Mesothelial cell of epicardium (in vitro differentiated cells): ENCODE results near the gene TMEM181. TPM values are rescaled to one million over a fixed set of nuclear protein-coding genes. Genes with fewer than 3 reads are reported as not detected.

Source experiments
- DNase-seq, 2 experiments: peaks; one replicate each; pipeline ENCODE4 v3.0.0; 2021; ENCODE audit warnings: low spot score in 2 of 2; ENCODE audit not compliant: unreplicated experiment in 2 of 2
- H3K27ac Mint-ChIP-seq: 2 replicates; pipeline ENCODE4 v1.8.0; 2021; ENCODE audit warnings: mixed read lengths
- H3K27me3 Mint-ChIP-seq: 2 replicates; pipeline ENCODE4 v1.8.0; 2021; ENCODE audit warnings: low read depth, mixed read lengths
- H3K36me3 Mint-ChIP-seq: 2 replicates; pipeline ENCODE4 v1.8.0; 2021; ENCODE audit warnings: mixed read lengths
- H3K4me1 Mint-ChIP-seq: 2 replicates; pipeline ENCODE4 v1.8.0; 2021; ENCODE audit warnings: mixed read lengths
- H3K4me3 Mint-ChIP-seq: 2 replicates; pipeline ENCODE4 v1.8.0; 2021; ENCODE audit warnings: mild to moderate bottlenecking, moderate library complexity, mixed read lengths
- H3K9me3 Mint-ChIP-seq: 2 replicates; pipeline ENCODE4 v1.8.0; 2021; ENCODE audit warnings: mixed read lengths
- total RNA-seq: library from RNA; stranded (reverse); gene quantifications from 3 replicates; pipeline ENCODE4 v1.2.1, GENCODE V29; 2021
- TF ChIP-seq, protein P1 (sequence below): fragments of 200-600 bp; sonication (generic); IDR thresholded peaks from one replicate; pipeline ENCODE4 v1.5.0; 2021; ENCODE audit warnings: antibody characterized with exemption; ENCODE audit not compliant: unreplicated experiment

TMEM181 gene
- total RNA-seq, 1 donor from 2014 or later, result 23.8 TPM

DNA sequence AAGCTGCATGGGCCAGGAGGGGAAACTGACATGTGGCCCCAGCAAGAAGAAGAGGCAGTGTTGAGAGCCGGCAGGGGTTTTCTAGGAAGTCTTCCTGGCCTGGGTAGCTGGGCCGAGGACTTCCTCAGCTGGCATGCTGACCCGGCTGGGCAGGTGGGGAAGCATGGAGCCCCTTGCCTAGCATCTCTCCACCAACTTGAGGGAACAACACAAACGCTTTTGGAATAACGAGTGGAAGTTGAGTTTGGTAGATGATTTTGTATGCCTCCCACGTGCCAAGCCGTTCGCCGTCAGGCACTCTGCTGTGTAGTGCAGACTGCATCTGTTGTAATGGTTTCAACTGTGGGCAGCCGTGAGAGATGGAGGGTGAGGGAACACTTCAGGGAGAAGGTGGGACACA, 7.3 kb downstream of the TMEM181 start:
- no peaks in the 10 kb centered on the region for H3K27me3 Mint-ChIP-seq
- peaks cover 4% of the 10 kb centered on the region for H3K4me1 Mint-ChIP-seq
- no peaks in the 10 kb centered on the region for H3K9me3 Mint-ChIP-seq
- H3K4me3 Mint-ChIP-seq, result no peak overlapping the region
- TF ChIP-seq, protein P1, sequence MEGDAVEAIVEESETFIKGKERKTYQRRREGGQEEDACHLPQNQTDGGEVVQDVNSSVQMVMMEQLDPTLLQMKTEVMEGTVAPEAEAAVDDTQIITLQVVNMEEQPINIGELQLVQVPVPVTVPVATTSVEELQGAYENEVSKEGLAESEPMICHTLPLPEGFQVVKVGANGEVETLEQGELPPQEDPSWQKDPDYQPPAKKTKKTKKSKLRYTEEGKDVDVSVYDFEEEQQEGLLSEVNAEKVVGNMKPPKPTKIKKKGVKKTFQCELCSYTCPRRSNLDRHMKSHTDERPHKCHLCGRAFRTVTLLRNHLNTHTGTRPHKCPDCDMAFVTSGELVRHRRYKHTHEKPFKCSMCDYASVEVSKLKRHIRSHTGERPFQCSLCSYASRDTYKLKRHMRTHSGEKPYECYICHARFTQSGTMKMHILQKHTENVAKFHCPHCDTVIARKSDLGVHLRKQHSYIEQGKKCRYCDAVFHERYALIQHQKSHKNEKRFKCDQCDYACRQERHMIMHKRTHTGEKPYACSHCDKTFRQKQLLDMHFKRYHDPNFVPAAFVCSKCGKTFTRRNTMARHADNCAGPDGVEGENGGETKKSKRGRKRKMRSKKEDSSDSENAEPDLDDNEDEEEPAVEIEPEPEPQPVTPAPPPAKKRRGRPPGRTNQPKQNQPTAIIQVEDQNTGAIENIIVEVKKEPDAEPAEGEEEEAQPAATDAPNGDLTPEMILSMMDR, result no peak
- no peak overlapping the region for H3K27ac Mint-ChIP-seq
- H3K36me3 Mint-ChIP-seq, result no peaks in the 10 kb centered on the region
- no peak for DNase-seq

DNA sequence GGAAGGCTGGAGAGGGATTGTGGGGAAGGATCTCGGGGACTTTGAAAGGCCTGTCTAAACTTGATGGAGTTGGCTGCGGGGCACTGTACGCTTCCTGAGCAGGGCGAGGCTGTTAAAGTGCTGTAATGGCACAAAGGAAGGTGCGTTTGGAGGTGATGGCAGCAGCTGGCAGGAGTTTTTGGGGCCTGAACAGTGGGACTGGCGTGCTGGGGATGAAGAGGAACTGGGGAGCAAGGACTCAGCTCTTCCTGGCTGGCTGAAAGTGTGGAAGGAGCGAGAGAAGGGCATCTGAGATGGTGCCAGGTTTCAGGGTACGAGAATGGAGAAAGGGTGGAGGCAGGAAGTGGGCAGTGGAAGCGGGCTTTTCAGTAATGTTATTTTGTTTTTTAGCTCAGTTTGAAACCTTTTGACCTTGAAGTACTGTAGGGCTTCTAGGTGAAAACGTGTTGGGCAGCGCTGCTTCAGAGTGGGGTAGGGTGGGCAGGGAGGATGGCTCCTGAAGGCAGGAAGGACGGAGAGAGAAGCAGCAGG, 8.0 kb downstream of the TMEM181 start:
- DNase-seq, result no peak
- TF ChIP-seq, protein P1, result no peak

DNA sequence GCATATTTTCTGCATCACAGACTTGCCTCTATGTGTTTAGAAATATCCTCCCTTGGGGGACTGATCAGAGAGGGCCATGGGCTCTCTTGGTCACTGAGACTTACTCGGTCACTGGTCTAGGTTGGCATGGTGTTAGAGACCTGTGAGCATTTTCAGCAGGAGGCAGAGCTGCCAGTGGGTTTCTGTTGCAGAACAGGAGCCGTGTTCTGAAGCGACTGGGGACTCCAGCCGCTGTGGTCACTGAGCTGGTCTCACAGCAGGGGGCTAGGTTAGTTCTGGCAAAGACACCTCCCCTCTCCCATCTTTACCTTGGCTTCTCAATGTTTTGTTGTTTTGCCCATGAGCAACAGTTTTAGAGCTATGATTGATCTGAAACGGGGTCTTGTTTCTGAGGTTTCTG, 8.7 kb downstream of the TMEM181 start:
- TF ChIP-seq, protein P1, result no peak
- H3K9me3 Mint-ChIP-seq, result no peaks in the 10 kb centered on the region
- H3K36me3 Mint-ChIP-seq, result peaks cover 5% of the 10 kb centered on the region
- H3K4me3 Mint-ChIP-seq, result no peak overlapping the region
- H3K27me3 Mint-ChIP-seq, result no peaks in the 10 kb centered on the region
- H3K27ac Mint-ChIP-seq, result no peak overlapping the region
- no peak for DNase-seq
- H3K4me1 Mint-ChIP-seq, result no peaks in the 10 kb centered on the region

More for the DNA sequence above, 8.0 kb downstream of the TMEM181 start:
- Mint-ChIP-seq H3K36me3 (peaks cover 3% of the 10 kb centered on the region), H3K4me1 (no peaks in the 10 kb centered on the region), H3K4me3 (no peak overlapping the region), H3K9me3 (no peaks in the 10 kb centered on the region), H3K27me3 (no peaks in the 10 kb centered on the region), H3K27ac (peak overlapping the region; percentile 0)

DNA sequence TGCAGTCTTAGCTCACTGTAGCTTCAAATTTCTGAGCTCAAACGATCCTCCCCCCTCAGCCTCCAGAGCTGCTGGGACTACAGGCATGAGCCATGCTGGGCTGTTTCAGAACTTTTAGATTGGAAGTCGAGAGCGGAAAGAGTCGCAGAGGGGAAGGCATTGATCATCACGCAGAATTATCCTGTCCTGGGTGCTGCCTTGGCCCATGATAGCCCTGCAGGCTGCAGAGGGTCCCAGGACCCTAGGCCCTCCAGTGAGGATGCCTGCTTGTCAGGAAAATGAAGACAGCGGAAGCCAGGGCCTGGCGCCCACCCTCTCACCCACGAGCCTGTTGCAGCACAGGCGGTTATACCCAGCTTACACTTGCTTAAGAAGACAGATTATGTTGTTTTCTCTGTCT, 9.1 kb downstream of the TMEM181 start:
- H3K9me3 Mint-ChIP-seq, result no peaks in the 10 kb centered on the region
- TF ChIP-seq, protein P1, result no peak
- DNase-seq, result no peak
- no peaks in the 10 kb centered on the region for H3K4me1 Mint-ChIP-seq
- H3K27me3 Mint-ChIP-seq, result no peaks in the 10 kb centered on the region
- H3K27ac Mint-ChIP-seq, result no peak overlapping the region
- no peak overlapping the region for H3K4me3 Mint-ChIP-seq
- H3K36me3 Mint-ChIP-seq, result peaks cover 5% of the 10 kb centered on the region

DNA sequence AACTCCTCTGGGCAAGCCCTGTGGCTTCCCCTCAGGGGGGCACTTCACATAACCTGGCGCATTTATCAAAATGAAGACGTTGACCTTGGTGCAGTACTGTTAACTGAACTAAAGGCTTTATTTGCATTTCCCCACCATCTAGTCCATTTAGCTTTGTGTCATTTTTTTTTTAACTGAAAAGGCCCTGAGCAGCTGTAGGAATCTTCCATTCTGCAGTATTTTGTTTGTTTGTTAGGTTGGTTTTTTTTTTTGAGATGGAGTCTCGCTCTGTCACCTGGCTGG, 10.7 kb downstream of the TMEM181 start:
- Mint-ChIP-seq H3K9me3 (no peaks in the 10 kb centered on the region), H3K4me3 (no peak overlapping the region), H3K27me3 (no peaks in the 10 kb centered on the region), H3K36me3 (peaks cover 5% of the 10 kb centered on the region), H3K4me1 (no peaks in the 10 kb centered on the region), H3K27ac (no peak overlapping the region)
- DNase-seq, result no peak
- TF ChIP-seq, protein P1, result no peak
